Kidney epithelial cell (primary cell): ENCODE data around the gene FBLIM1. TPM values are rescaled to one million over a fixed set of nuclear protein-coding genes. Genes with fewer than 3 reads are reported as not detected.
"Not testable (repeated sequence)": the region's sequence is repeated elsewhere in the genome, so short reads cannot be mapped to it uniquely, and the experiment has no call there.

ENCODE experiments used
- DNase-seq: peaks from one replicate; pipeline ENCODE4 v3.0.0-alpha.2; 2010; ENCODE audit warnings: low read depth
- H3K27me3 ChIP-seq: 2 replicates; pipeline ENCODE4 v1.6.0; 2011; ENCODE audit warnings: low read length; ENCODE audit not compliant: control insufficient read depth, insufficient read depth
- H3K36me3 ChIP-seq: 2 replicates; pipeline ENCODE4 v1.5.1; 2011; ENCODE audit warnings: low read length; ENCODE audit not compliant: control insufficient read depth, insufficient read depth
- H3K4me3 ChIP-seq: 2 replicates; pipeline ENCODE4 v1.5.1; 2011; ENCODE audit warnings: low read depth, mild to moderate bottlenecking, control low read depth, low read length
- total RNA-seq: library from RNA; depleted of rRNA; stranded (reverse); fragments of >200 nt; gene quantifications from 2 replicates; pipeline ENCODE4 v1.2.3, GENCODE V29; 2015
- TF ChIP-seq, protein P1 (sequence below): IDR thresholded peaks from 2 replicates; pipeline ENCODE4 v1.5.1; 2011; ENCODE audit warnings: mild to moderate bottlenecking, moderate library complexity, low read length, control low read depth, inconsistent platforms; ENCODE audit not compliant: insufficient read depth, poor library complexity, severe bottlenecking

FBLIM1 gene
- total RNA-seq, 1 donor from 2014 or later, result 364 TPM

DNA sequence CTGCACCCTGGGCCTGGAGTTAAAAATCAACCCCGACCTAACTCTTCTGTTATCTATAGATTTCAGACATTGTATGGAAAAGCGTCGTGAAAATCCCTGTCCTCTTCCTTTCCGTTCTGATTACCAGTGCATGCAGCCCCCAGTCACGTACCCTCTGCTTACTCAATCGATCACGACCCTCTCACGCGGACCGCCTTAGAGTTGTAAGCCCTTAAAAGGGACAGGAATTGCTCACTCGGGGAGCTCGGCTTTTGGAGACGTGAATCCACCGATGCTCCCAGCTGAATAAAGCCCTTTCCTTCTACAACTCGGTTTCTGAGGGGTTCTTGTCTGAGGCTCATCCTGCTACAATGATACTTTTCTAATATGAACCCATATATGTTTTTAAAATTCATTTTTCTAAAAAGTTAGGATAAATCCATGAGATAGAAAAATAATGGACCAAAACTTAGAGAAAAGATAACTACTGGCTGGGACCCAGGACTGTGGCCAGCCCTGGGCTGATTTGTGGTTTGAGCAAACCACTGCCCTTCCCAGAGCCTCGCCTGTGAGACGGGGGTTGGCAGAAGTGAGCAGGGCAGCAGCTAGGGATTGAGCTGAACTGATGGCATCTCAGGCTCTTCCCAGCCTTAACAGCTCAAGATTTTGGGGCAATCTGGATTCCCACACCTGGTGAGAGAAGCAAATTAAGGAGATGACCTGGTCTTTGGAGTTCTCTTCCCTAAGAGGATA lies 43.8 kb downstream of the FBLIM1 start:
- Histone ChIP-seq H3K27me3 (no peaks in the 10 kb centered on the region), H3K4me3 (no peak overlapping the region), H3K36me3 (no peaks in the 10 kb centered on the region)
- TF ChIP-seq, protein P1, sequence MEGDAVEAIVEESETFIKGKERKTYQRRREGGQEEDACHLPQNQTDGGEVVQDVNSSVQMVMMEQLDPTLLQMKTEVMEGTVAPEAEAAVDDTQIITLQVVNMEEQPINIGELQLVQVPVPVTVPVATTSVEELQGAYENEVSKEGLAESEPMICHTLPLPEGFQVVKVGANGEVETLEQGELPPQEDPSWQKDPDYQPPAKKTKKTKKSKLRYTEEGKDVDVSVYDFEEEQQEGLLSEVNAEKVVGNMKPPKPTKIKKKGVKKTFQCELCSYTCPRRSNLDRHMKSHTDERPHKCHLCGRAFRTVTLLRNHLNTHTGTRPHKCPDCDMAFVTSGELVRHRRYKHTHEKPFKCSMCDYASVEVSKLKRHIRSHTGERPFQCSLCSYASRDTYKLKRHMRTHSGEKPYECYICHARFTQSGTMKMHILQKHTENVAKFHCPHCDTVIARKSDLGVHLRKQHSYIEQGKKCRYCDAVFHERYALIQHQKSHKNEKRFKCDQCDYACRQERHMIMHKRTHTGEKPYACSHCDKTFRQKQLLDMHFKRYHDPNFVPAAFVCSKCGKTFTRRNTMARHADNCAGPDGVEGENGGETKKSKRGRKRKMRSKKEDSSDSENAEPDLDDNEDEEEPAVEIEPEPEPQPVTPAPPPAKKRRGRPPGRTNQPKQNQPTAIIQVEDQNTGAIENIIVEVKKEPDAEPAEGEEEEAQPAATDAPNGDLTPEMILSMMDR, result no peak
- DNase-seq, result no peak

DNA sequence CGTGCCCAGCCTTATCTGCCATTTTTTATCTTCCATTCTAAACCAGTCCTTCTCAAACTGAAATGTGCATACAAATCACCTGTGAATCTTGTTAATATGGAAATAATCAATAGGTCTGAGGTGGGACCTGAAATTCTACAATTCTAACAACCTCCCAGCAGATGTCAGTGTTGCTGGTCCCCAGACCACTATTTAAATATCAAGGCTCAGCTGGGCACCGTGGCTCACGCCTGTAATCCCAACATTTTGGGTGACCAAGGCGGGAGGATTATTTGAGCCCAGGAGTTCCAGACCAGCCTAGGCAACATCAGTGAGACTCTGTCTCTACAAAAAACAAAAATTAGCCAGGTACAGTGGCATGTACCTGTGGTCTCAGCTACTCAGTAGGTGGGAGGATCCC lies 44.8 kb downstream of the FBLIM1 start:
- Histone ChIP-seq H3K36me3 (no peaks in the 10 kb centered on the region), H3K27me3 (no peaks in the 10 kb centered on the region), H3K4me3 (no peak overlapping the region)
- TF ChIP-seq, protein P1, result peak; percentile 26
- no peak for DNase-seq

DNA sequence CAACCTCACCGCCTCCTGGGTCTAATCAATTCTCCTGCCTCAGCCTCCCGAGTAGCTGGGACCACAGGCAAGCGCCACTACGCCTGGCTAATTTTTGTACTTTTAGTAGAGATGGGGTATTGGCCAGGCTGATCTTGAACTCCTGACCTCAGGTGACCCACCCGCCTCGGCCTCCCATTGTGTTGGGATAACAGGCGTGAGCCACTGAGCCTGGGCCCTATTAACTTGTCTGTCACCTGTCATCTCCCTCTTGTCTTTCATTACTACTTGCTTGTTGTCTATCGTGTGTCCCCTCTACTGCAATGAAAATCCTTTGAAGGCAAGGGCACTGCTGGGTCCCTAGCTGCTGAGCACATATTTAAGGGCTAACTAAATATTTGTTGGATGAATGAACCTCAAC lies 45.5 kb downstream of the FBLIM1 start:
- Histone ChIP-seq H3K27me3 (no peaks in the 10 kb centered on the region), H3K4me3 (no peak overlapping the region), H3K36me3 (no peaks in the 10 kb centered on the region)
- no peak for DNase-seq
- TF ChIP-seq, protein P1, result no peak

DNA sequence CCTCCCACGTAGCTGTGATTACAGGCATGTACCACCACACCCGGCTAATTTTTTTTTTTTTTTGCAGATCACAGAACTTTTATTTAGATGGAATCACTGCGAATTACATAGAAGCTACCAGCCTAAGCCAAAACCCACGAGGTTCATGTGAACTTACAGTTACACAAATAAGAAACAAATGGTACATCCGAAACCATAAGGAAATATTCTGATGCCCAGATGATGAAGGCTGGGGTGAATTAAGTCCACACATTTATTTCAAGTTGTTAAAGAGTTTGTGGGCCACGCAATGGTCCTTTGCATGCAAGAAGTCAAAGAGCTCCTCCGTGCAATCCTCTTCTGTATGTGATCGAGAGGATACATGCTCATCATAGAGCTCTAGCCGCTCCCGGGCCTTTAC lies 48.5 kb downstream of the FBLIM1 start:
- Histone ChIP-seq H3K36me3 (no peaks in the 10 kb centered on the region), H3K27me3 (no peaks in the 10 kb centered on the region), H3K4me3 (no peak overlapping the region)
- TF ChIP-seq, protein P1, result no peak
- DNase-seq, result no peak

DNA sequence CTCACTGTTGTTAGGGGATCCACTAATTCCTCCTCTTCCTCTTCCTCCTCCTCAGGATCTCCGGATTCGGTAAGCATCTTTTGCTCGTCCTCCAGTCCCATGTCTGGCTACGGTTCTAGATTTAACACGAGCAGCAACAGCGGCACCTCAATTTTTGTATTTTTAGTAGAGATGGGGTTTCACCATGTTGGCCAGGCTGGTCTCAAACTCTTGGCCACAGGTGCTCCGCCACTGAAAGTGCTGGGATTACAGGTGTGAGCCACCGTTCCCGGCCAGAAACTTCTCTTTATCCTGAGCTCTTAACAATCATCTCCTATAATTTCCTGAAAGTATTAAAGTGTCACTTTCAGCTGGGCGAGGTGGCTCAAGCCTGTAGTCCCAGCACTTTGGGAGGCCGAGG lies 49.0 kb downstream of the FBLIM1 start, which contains the start of gene UQCRHL:
Gene UQCRHL, minus strand, starts transcription at position 101 of the 400 bp plus-strand sequence. Its CDS starts 0 bp downstream, at position 101.
- not testable (repeated sequence) for H3K4me3 ChIP-seq, H3K36me3 ChIP-seq, DNase-seq, H3K27me3 ChIP-seq

DNA sequence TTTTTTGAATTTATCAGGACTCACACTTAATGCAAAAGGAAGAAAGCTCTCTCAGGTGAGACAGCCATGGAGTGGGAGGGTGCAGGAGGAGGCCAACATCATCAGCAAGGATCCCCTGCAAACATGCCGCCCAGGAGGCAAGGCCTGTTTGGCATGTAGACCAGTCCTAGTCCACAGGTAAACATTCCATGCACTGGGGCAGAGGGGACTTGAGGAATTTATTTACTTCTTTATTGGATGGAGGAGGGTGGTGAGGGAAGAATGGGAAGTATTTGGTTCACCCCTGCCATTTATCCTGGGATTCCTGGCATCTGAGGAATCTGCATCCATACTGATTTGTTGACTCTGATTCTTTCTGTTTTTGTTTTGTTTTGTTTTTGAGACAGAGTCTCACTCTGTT lies 50.4 kb downstream of the FBLIM1 start:
- no peaks in the 10 kb centered on the region for H3K36me3 ChIP-seq
- no peak overlapping the region for H3K4me3 ChIP-seq
- H3K27me3 ChIP-seq, result no peaks in the 10 kb centered on the region
- no peak for DNase-seq
- TF ChIP-seq, protein P1, result no peak
